NCI-H510A treated with DMSO at 0.1 percent for 48 hours (cell line): ENCODE results near the gene TNNI3K.

Experiments used
- DNase-seq: peaks from one replicate; lab custom pipeline; 2025; lab: John Stamatoyannopoulos, UW

TNNI3K gene

DNA sequence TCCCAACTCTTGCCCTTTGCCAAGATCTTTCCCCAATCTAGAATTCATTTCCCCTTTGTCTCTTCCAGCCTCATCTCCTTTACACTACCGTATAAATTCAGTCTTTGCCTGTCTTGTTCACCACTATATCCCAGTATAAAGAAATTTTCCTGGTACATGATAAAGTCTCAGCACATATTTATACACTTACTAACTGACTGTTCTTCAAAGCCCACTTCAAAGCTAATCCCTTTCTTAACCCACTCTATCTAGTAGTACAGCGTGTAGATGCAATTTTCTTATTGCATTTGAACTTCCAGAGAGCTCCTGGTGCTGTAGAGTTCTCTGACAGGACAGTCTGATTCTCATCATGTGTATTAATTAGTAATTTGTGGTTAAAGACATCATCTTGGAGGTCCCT lies 199.1 kb downstream of the TNNI3K start:
- no peak for DNase-seq

DNA sequence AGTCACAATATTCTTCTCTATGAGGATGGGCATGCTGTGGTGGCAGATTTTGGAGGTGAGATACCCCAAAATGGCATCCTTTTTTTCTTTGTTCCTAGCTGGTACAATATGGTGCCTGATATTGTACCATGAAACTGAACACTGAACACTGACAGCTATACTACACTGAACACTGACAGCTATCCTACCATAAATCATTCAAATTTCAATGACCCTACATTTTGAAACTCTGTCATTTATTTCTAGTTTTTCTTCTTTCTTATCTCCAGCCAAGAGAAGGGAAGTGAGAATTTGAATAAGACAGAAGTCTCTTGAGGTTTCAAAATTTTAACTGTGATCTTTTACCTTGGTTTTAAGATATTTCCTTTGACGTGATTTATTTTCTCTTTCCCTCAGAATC lies 200.9 kb downstream of the TNNI3K start:
- no peak for DNase-seq

DNA sequence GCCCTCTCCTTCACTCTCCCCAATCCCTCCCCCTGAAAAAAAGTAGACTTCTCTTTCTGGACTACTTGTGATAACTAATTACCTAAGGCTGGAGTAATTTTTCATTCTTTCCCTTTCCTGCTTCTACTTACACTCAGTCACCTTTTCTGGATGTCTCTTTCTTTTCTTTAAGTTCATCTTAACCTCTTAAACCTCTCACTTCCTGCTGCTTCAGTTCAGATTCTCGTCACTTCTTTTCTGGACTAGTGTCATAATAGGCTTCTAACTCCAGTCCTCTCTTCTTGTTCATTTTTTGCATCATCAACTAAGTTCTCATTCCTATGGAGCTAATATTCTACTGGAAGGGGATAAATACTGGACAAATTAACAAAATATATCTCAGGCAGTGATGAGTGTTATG lies 201.8 kb downstream of the TNNI3K start:
- no peak for DNase-seq

GRCh38 chr1:74452035-74452434 lies 216.8 kb downstream of the TNNI3K start:
- no peak for DNase-seq

GRCh38 chr1:74453277-74453676 lies 218.1 kb downstream of the TNNI3K start:
- DNase-seq: no peak

DNA sequence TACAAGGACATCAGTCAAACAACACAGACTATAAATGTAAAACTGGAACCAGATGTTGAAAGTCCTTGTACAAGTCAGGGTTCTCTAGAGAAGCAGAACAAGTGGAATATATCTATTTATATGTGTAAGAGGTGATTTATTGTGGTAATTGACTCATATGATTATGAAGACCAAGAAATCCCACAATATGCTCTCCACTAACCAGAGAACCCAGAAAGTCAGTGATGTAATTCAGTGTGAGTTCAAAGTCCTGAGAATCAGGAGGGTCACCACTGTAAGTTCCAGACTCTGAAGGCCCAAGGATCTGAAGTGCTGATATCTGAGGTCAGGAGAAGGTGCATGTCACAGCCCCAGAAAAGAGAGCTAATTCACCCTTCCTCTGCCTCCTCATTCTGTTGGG lies 220.2 kb downstream of the TNNI3K start:
- no peak for DNase-seq

- DNase-seq: no peak
Observed at GRCh38 chr1:74457253-74457652, 222.1 kb downstream of the TNNI3K start.

DNA sequence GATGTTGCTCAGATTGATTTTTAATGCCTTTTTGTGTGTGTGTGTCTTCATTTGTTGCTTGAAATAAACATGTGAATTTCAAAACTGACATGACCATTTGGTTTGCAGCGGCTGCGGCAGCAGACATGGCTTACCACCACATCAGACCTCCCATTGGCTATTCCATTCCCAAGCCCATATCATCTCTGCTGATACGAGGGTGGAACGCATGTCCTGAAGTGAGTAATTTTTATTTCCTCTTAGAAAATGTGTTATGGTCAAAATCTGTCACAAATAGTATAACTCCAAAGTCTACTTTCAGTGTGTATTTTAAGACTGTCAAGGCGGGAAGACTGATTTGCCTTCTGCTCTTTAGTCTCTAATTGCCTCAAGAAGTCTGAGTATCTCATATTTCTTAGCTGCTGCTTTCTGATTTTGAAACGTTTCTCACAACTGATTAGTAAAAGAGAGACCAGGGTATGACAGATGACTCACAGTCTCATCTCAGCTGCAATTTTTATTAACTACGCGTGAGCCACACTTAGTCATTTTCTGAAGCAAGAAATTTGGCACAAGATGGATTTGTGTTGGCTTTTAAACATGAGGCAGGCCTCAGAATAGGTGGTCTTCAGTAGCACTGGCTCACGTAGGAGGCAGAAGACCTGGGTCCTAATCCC lies 228.3 kb downstream of the TNNI3K start:
- no peak for DNase-seq

GRCh38 chr1:74464037-74464436 lies 228.8 kb downstream of the TNNI3K start:
- no peak for DNase-seq

- no peak for DNase-seq
Observed at GRCh38 chr1:74465193-74465681, 230.1 kb downstream of the TNNI3K start.

GRCh38 chr1:74467786-74468377 lies 232.7 kb downstream of the TNNI3K start:
- DNase-seq: peak; percentile 14

DNA sequence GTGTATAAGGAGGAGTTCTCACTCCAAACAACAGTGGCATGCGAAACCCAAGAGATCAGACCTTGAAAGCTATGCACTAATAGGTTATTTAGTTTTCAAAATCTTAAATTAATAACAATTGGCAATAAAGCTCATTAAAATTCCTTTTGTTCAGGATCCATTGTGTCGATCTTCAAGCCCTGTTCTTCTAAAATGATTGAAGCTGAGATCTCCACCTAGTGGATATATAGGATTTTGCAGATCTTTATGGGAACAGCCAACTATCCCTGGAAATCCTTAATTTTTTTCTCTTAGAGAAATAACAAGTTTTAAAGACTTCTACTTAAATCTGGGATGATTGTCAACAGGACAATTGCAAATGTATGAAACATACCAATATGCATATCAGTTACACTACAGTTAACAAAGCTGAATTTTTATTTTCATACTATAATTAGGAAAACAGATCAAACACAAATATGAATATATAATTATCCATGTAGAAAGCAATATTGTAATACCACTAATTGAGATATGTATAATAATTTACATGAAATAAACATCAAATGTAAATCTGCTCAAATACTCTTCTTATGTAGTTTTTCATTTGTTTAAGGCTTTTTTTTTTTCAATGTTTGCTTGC lies 233.9 kb downstream of the TNNI3K start:
- peak; percentile 85 for DNase-seq

DNA sequence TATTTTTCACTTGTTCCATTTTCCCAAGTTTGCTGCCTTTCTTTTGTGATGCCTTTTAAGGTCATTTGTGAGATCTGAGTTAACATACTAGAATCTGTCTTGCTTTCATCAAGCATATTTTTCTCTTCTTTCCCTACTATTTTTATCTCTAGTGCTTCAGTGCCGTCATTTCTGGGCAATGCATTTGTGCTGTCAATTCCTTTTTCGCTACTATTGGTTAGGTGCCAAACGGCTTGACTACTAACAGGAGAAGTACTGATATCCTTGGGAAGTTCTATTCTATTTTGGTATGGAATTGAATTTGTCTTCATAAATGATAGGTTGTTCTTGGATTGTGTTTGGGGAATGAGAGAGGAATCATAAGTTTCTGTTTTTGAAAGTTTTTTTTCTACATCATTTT lies 235.1 kb downstream of the TNNI3K start:
- DNase-seq: no peak

DNA sequence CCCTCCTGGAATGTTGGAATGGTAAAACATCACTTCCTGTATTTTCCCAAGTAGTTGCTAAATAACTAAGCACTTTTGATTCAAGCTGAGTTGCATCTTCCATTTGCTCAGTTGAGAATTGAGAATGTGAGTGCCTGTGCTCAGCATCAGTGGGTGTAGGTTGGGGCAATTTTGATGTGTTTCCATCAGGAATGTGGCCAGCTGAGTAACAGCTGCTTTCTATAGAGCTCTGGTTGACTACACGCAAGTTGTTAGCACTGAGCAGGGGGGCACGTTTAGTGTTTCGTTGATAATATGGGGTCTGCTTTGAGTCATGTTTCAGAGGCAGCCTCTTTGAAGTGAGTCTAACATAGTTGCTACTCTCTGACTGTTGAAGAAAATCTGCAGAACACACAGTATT lies 235.7 kb downstream of the TNNI3K start:
- DNase-seq: no peak

DNA sequence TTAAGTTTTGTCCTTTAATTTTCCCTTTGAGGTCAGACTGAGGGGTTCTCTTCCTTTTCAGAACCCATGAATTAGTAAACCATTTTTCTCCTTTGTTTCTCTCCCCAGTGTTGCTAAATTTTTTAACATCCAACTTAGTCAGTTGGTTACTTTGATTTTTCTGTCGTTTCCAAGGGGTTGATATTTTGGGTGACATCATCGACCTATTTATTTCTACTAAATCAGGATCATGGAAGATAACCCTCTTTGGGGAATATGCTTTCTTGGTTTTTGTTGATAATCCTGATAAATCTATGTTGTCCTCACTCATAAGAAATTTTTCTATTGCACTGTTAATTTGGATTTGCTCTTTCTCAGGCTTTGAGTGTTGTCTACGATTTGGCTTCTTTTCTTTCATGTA lies 236.3 kb downstream of the TNNI3K start:
- DNase-seq: no peak

DNA sequence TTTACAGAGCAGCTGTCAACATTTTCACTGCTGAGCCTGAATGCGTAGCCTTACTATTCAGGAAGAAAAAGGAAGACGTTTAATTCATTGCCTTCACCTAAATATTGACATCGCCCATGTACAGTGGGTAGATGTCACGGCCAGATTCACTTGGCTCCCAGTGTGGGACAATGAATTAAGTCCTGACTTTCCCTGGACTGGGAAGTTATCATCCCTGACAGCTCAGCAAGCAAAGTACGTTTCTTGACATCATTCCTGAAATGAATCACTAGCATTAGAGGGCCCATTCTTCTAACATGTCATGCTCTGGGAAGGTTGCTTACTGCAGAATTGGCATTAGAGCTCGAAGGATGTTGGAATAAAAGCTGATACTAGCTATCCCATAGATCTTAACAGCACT lies 239.4 kb downstream of the TNNI3K start:
- no peak for DNase-seq

GRCh38 chr1:74478979-74479378 lies 243.8 kb downstream of the TNNI3K start:
- DNase-seq: no peak

GRCh38 chr1:74480068-74480467 lies 244.9 kb downstream of the TNNI3K start:
- no peak for DNase-seq

DNA sequence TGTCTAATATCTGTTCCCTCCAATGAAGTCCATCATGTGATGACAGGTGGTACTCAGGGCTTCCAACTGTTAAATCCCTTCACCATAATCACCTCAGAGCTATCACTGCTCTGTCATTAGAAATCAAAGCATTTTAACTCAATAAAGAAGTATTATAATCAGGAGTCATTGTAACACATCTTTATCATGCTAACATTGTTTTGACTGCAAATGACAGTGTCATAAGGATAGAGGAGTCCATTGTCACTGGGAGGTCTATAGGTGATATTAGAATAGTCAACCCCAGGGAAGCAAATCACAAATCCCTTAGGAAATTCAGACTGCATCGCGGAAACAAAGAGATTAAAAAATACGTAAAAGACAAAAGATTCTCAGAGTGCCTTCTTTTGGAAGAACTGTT lies 246.4 kb downstream of the TNNI3K start:
- DNase-seq: no peak

GRCh38 chr1:74485622-74486021 lies 250.4 kb downstream of the TNNI3K start:
- DNase-seq: no peak

DNA sequence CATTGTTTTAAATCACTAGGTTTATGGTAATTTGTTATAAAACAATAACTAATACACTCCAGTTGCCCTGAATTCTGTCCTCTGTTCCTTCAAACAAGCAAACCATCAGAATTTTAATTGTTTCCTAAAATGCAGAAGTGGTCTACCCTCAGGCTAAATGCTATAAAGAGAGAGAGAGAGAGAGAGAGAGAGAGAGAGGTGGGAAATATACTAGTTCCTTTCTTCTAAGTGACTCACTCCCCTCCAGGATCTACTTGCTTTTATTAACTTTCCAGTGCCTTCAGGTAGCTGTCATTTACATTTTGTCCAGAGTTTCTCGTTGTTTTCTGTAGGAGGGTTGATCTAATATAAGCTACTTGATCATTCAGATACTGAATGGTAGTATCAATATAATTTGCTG lies 250.8 kb downstream of the TNNI3K start:
- no peak for DNase-seq

DNA sequence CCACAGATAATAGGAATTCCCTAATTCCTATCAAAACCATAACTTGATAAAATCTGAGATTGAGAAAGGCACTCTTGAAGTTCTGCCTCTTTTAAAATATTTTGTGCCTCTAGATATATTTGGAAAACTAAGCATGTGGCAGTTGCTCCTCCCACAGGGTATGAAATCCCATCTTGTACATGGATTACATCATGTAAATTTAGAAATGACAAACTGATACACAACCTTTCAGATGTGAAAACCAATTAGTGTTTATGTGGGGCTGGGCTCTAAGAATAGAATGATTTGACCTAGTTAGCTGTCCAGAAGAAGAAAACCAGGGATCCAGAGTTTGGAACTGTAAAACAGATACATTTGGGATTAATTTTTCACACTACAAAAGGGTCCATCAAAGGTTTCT lies 261.5 kb downstream of the TNNI3K start:
- no peak for DNase-seq

GRCh38 chr1:74498901-74499300 lies 263.7 kb downstream of the TNNI3K start:
- DNase-seq: no peak

DNA sequence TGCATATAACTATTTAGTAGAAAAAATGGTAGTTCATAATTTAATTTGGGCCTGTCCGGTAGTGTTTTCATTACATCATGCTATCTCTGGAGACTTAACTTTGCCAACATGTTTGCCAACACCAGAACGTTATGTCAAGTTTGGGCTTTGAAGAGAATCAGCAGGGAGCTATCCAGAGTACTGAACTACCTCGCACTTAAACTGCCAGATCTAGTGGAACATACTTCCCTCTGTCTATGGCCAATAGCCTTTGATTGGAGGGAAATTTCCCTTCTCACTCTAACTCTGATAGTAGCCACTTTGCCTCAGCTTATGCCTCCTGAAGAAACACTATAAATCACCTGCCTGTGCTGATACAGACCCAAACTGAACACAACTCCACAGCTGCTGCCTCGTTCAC lies 267.2 kb downstream of the TNNI3K start:
- no peak for DNase-seq
